ENCODE measurements around the gene NR6A1. TPM values are rescaled to one million over a fixed set of nuclear protein-coding genes. Genes with fewer than 3 reads are reported as not detected.

NR6A1 gene
- total and polyA plus RNA-seq, 2 of the 13 experiments (the other 11 are each of a cell fraction or from before 2014, with no cell fraction given): 28.1 to 31.5 TPM

DNA sequence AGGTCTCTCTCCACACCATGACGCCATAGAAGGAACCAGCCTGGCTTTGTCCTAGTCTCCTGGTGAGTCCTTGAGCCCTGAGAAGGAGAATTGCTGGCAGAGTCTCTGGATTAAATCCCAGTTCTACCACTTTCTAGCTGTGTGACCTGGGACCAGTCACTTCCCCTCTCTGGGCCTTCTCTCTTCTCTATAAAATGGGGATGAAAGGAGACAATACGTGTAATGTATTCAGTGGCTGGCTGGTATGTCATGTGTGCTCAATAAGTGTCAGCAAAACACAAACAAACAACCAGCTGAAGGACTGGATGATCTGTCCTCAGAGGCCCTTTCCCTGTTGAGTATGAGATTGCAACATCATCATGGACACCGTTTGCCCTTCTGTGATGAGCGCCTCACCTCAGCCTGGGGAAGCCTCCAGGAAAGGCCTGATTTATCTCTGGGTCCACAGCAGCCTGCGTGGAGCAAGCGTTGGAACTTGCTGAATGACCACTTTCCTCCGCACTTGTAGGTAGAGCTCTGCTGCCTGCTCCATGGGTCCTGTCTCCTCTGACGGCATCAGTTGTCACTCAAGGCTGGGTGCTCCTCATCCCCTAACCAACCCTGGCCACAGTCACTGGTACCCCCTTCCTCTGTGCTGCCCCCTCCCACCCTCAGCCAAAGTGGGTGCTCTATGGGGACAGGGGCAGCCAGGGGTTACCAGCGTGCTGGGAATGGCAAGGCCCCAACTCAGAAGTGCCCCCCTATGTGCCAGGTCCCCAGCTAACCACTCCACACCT is 260.3 kb downstream of the NR6A1 start (continued):
- TF ChIP-seq GMEB1 (CRISPR knock-in tag; IDR thresholded peaks at IDR 0.05; ENCODE audit: borderline replicate concordance) (no peak), NCOA2 (CRISPR knock-in tag; IDR thresholded peaks at IDR 0.05) (peak; percentile 64), ZBTB46 (CRISPR knock-in tag; IDR thresholded peaks at IDR 0.05; ENCODE audit: borderline replicate concordance) (no peak), ZNF143 (CRISPR knock-in tag; IDR thresholded peaks at IDR 0.05) (no peak), ZNF33B (CRISPR knock-in tag; IDR thresholded peaks at IDR 0.05) (no peak), ZBTB33 (CRISPR knock-in tag; IDR thresholded peaks at IDR 0.05) (no peak)
